GM11168 (cell line): Measurements from ENCODE around the gene CTNNA3.
"Not testable (repeated sequence)": the region's sequence is repeated elsewhere in the genome, so short reads cannot be mapped to it uniquely, and the experiment has no call there.

Experiments used
- in situ Hi-C: fragments of 300-500 bp; cut with MboI; formaldehyde crosslinking; loops from one replicate; pipeline ENCODE4 v1.12.0; 2022; ENCODE audit warnings: low sequenced_read_pairs; ENCODE audit not compliant: unreplicated experiment

CTNNA3 gene

GRCh38 chr10:67607472-67607871 lies 88.5 kb downstream of the CTNNA3 start:
- in situ Hi-C loops: no loop called here

GRCh38 chr10:67606572-67606971 lies 89.4 kb downstream of the CTNNA3 start:
- in situ Hi-C loops: no loop called here

DNA sequence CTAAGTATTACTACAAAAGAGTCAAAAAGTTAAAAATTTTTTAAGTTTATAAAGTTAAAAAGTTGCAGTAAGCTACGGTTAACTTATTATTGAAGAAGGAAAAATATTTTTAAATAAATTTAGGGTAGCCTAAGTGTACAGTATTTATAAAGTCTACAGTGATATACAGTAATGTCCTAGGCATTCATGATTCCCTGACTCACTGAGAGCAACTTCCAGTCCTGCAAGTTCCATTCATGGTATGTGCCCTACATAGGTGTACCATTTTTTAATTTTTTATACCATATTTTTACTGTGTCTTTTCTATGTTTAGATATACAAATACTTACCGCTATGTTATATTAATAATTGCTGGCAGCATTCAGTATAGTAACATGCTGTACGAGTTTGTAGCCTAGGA lies 92.3 kb downstream of the CTNNA3 start:
- in situ Hi-C loops: no loop called here

DNA sequence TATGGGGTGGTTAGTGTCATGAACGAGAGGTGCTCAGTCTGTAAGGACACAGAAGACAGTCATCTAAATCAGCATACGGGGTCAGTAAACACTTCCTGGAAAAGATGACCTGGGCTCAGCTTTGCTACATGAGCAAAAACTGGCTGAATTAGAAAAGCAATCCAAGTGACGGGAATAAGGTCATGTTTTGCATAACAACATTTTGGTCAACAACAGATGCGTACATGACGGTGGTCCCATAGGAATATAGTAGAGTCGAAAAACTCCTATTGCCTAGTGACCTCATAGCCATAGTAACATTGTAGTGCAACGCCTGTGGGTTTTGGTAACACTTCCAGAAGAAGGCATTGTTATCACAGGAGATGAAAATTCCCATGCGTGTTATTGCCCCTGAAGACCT lies 92.9 kb downstream of the CTNNA3 start:
- in situ Hi-C loops: no loop called here

DNA sequence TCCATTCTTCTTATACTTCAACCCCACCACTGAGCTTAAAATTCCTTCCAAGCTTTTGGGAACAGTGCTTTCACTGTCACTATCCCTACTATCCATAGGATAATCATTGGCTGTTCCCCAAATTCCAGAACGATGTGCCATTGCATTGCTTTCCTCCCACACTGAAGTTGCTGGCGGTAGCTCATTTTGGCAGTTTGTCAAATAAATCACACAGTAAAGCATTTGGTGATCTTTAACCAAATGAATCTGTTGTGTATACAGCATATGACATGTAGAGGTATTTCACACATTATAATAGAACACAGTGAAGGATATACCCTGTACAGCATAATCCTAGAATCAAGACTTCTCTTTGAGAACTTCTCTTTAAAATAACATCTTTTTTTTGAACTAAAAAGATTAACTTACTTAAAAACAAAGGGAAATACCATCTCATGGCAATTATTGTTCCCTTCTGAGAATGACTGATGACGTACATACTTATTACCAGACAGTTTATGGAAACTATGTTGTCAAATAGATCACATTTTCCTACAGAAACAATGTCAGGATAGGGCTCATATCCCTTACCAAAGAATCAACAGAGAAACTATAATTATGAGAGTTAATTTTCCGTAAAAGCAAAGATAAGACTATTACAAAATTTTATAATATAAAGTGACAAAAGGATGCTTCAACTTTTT lies 93.6 kb downstream of the CTNNA3 start:
- in situ Hi-C loops: no loop called here

GRCh38 chr10:67599597-67599996 lies 96.4 kb downstream of the CTNNA3 start:
- in situ Hi-C loops: no loop called here

GRCh38 chr10:67596641-67597040 lies 99.4 kb downstream of the CTNNA3 start:
- in situ Hi-C loops: no loop called here

DNA sequence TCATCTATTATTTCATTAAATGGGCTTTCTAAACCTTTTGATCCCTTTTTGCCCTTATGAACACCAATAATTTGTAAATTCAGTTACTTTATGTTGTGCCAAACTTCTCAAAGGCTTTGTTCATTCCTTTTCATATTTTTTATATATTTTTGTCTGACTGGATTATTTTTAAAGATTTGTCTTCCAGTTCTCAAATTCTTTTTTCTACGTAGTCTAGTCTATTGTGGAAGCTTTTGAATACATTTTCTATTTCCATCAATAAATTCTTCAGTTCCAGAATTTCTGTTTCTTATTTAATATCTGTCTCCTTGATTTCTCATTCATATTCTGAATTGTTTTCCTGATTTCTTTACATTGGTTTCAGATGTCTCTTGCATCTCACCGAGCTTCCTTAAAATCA lies 108.2 kb downstream of the CTNNA3 start:
- in situ Hi-C loops: no loop called here

GRCh38 chr10:67575532-67575931 lies 120.5 kb downstream of the CTNNA3 start:
- in situ Hi-C loops: no loop called here

DNA sequence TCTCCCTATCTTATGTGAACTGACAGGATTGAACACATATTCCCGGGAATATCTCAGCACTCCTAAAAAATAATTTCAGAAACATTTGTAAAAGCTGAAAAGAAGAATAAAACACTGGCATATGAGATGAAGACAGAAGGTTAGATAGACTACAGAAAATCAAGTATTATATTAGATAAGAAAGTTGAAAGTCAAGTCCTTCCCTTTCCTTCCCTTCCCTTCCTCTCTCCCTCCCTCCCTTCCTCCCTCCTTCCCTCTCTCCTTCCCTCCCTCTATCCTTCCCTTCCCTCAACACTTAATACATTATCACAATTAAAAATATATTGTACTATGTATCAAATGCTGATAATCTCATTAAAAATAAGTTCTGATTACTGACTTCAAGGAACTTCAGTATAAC lies 122.5 kb downstream of the CTNNA3 start:
- in situ Hi-C loops: no loop called here

GRCh38 chr10:67571503-67571902 lies 124.5 kb downstream of the CTNNA3 start:
- in situ Hi-C loops: no loop called here

GRCh38 chr10:67558311-67558710 lies 137.7 kb downstream of the CTNNA3 start:
- in situ Hi-C loops: not testable (repeated sequence)

- in situ Hi-C loops: no loop called here
Observed at GRCh38 chr10:67553254-67553653, 142.7 kb downstream of the CTNNA3 start.

- in situ Hi-C loops: no loop called here
Observed at GRCh38 chr10:67550838-67551402, 145.1 kb downstream of the CTNNA3 start.

- in situ Hi-C loops: no loop called here
Observed at GRCh38 chr10:67550046-67550445, 145.9 kb downstream of the CTNNA3 start.

DNA sequence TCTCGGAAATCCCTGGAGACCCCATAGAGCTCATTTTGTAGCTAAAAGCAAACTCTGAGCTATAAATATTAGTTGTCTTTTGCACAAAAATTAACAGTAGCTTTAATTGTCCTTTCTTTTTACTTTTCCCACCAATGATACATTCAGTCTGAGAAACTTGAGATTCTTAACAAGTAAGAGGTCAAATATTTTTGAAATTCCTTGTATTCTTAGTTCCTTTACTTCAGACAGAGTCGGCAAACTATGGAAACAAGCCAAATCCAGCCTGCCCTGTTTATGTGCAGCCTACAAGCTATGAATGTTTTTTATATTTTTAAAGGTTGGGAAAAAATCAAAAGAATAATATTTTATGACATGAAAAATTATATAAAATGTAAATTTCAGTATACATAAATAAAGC lies 146.6 kb downstream of the CTNNA3 start:
- in situ Hi-C loops: no loop called here

DNA sequence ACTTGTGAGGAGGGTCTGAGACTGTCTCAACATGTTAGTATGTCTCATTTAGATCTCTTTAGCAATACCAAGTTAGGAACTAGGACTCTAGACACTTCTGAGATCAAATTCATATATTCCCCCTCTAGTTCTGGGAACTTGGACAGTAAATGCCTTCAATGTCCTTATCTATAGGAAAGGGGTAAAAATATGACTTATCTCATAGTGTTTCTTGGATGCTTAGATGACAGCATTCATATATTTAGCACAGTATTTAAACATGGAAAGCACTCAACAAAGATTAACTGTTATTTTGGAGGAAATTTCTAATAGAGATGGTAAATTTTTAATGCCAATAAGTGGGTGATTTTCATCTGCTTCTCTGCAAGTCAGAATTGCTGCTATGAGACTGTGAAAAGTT lies 154.6 kb downstream of the CTNNA3 start:
- in situ Hi-C loops: no loop called here

- in situ Hi-C loops: no loop called here
Observed at GRCh38 chr10:67539312-67539711, 156.7 kb downstream of the CTNNA3 start.

- in situ Hi-C loops: no loop called here
Observed at GRCh38 chr10:67537906-67538305, 158.1 kb downstream of the CTNNA3 start.

DNA sequence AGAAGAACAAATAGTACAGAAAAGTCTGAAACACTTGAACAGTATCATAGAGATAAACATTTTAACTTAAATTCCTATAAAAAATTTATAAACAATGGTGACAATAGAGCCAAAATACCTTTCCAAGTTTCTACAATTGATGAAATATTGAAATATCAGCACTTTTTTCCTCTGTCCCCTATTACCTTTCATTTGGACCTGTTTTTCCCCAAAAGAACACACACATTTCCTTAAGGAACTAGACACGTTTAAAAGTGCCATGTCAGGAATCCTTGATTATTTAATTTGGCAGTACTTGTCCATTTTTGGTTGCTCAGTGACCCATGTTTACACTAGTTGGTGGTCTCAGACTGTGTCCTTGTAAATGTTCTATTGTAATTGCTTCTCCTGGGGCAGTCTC lies 162.6 kb downstream of the CTNNA3 start:
- in situ Hi-C loops: no loop called here

DNA sequence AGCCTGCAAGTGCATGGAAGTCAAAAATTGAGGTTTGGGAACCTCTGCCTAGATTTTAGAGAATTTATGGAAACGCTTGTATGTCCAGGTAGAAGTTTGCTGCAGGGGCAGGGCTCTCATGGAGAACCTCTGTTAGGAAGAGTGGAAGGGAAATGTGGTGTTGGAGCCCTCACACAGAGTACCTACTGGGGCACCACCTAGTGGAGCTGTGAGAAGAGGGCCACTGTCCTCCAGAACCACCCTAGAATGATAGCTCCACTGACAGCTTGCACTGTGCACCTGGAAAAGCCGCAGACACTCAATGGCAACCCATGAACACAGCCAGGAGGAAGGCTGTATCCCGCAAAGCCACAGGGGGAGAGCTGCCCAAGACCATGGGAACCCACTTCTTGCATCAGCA lies 165.0 kb downstream of the CTNNA3 start:
- in situ Hi-C loops: not testable (repeated sequence)

- in situ Hi-C loops: no loop called here
Observed at GRCh38 chr10:67527351-67527750, 168.6 kb downstream of the CTNNA3 start.
